Smooth muscle cell (in vitro differentiated cells): ENCODE measurements around the gene SVEP1. TPM values are rescaled to one million over a fixed set of nuclear protein-coding genes. Genes with fewer than 3 reads are reported as not detected.

Experiments
- DNase-seq: peaks from one replicate; lab custom pipeline; 2025; ENCODE audit not compliant: unreplicated experiment; lab: John Stamatoyannopoulos, UW
- H2AFZ ChIP-seq: fragments of 200-600 bp; sonication (generic); 2 replicates; pipeline ENCODE4 v1.6.0; 2016; ENCODE audit warnings: antibody characterized with exemption, low read depth, mild to moderate bottlenecking
- H3F3A ChIP-seq: fragments of 200-600 bp; sonication (generic); 2 replicates; pipeline ENCODE4 v1.6.0; 2017; ENCODE audit warnings: antibody characterized with exemption, low read depth
- H3K27ac ChIP-seq: fragments of 200-600 bp; sonication (generic); 2 replicates; pipeline ENCODE4 v1.5.1; 2016; ENCODE audit warnings: low read depth, mild to moderate bottlenecking
- H3K27me3 ChIP-seq: fragments of 200-600 bp; sonication (generic); 2 replicates; pipeline ENCODE4 v1.6.1; 2016; ENCODE audit warnings: low read depth, mild to moderate bottlenecking
- H3K36me3 ChIP-seq: fragments of 200-600 bp; sonication (generic); 2 replicates; pipeline ENCODE4 v1.5.1; 2016; ENCODE audit warnings: low read depth
- H3K4me1 ChIP-seq: fragments of 200-600 bp; sonication (generic); 2 replicates; pipeline ENCODE4 v1.5.1; 2016; ENCODE audit warnings: low read depth
- H3K4me2 ChIP-seq: fragments of 200-600 bp; sonication (generic); 2 replicates; pipeline ENCODE4 v1.6.0; 2016; ENCODE audit warnings: mild to moderate bottlenecking
- H3K4me3 ChIP-seq: fragments of 200-600 bp; sonication (generic); 2 replicates; pipeline ENCODE4 v1.5.1; 2016; ENCODE audit warnings: mild to moderate bottlenecking
- H3K79me2 ChIP-seq: fragments of 200-600 bp; sonication (generic); 2 replicates; pipeline ENCODE4 v1.6.0; 2016; ENCODE audit warnings: low read depth, mild to moderate bottlenecking
- H3K9ac ChIP-seq: fragments of 200-600 bp; sonication (generic); 2 replicates; pipeline ENCODE4 v1.6.0; 2016; ENCODE audit warnings: low read depth
- H3K9me3 ChIP-seq: fragments of 200-600 bp; sonication (generic); replicated peaks from 2 replicates; pipeline ENCODE4 v1.5.1; 2016; ENCODE audit warnings: low read depth
- H4K20me1 ChIP-seq: fragments of 200-600 bp; sonication (generic); 2 replicates; pipeline ENCODE4 v1.6.0; 2016; ENCODE audit warnings: low read depth
- WGBS: methylation state at CpG from one replicate; pipeline ENCODE4 v1.1.7; 2016; ENCODE audit warnings: low lambda C conversion rate; 5-methylcytosine and 5-hydroxymethylcytosine counted together
- polyA plus RNA-seq: library from polyadenylated mRNA; unstranded; fragments of >200 nt; fragmentation: Nextera tagmentation; extraction: Ambion mirVana; gene quantifications from 2 replicates; pipeline ENCODE4 v1.2.1, GENCODE V29; 2016
- total RNA-seq: library from RNA; depleted of rRNA; stranded (reverse); fragments of >200 nt; gene quantifications from 2 replicates; pipeline ENCODE4 v1.2.3, GENCODE V29; 2014
- TF ChIP-seq, protein P1 (sequence below): fragments of 200-600 bp; sonication (generic); IDR thresholded peaks from 2 replicates; pipeline ENCODE4 v1.5.1; 2017; ENCODE audit warnings: borderline replicate concordance, mild to moderate bottlenecking, antibody characterized with exemption; ENCODE audit not compliant: insufficient read depth, poor library complexity, severe bottlenecking

The SVEP1 gene
- total and polyA plus RNA-seq, 2 experiments from 2014 or later = 6.4 to 14.8 TPM

DNA sequence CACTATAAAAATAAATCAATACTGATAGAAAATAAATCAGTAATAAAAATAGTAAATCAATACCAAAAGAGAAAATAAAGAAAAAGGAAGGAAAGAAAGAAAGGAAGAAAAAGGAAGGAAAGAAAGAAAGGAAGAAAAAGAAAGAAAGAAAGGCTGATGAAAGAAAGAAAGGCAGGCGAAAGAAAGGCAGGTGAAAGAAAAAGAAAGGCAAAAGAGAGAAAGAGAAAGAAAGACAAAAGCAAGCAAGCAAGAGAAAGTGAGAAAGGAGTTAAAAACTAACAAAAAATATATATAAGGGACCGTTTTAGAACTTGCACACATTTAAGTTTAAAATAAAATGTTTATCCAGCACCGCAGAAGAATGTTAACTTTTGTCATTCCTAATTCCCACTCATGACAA lies 116.0 kb downstream of the SVEP1 start:
- Histone ChIP-seq H3K4me2 (no peak overlapping the region), H3K36me3 (no peaks in the 10 kb centered on the region), H3K9ac (no peak overlapping the region), H2AFZ (no peak overlapping the region), H3K4me1 (no peaks in the 10 kb centered on the region), H3F3A (no peaks in the 10 kb centered on the region), H3K79me2 (no peaks in the 10 kb centered on the region), H3K27me3 (no peaks in the 10 kb centered on the region), H4K20me1 (no peaks in the 10 kb centered on the region), H3K27ac (no peak overlapping the region), H3K4me3 (no peak overlapping the region), H3K9me3 (no peaks in the 10 kb centered on the region)
- 92% methylated on average over 3 of the region's 3 CpGs for WGBS
- TF ChIP-seq, protein P1, sequence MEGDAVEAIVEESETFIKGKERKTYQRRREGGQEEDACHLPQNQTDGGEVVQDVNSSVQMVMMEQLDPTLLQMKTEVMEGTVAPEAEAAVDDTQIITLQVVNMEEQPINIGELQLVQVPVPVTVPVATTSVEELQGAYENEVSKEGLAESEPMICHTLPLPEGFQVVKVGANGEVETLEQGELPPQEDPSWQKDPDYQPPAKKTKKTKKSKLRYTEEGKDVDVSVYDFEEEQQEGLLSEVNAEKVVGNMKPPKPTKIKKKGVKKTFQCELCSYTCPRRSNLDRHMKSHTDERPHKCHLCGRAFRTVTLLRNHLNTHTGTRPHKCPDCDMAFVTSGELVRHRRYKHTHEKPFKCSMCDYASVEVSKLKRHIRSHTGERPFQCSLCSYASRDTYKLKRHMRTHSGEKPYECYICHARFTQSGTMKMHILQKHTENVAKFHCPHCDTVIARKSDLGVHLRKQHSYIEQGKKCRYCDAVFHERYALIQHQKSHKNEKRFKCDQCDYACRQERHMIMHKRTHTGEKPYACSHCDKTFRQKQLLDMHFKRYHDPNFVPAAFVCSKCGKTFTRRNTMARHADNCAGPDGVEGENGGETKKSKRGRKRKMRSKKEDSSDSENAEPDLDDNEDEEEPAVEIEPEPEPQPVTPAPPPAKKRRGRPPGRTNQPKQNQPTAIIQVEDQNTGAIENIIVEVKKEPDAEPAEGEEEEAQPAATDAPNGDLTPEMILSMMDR = no peak
- no peak for DNase-seq

DNA sequence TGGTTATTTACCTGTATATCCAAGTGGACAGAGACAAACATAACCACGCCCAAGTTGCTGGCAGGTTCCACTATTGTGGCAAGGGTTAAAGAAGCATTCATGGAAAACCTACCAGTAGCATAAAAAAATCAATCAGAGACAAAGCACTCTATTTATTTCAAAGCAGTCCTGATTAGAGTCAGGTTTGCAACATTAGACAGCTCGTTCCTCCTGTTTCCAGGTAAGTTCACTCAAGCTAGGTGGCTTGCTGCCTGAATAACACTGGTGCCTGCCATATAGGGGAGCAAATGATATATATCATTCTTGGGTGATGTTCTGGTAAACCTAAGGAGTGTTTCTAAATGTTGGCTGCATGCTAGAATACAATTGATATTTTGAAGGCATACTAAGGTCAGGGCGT lies 122.3 kb downstream of the SVEP1 start:
- Histone ChIP-seq H3K9ac (no peak overlapping the region), H3K27ac (no peak overlapping the region), H3K27me3 (no peaks in the 10 kb centered on the region), H3K79me2 (no peaks in the 10 kb centered on the region), H3F3A (no peaks in the 10 kb centered on the region), H3K9me3 (no peaks in the 10 kb centered on the region), H3K4me2 (no peak overlapping the region), H3K4me3 (no peak overlapping the region), H3K4me1 (no peaks in the 10 kb centered on the region), H2AFZ (no peak overlapping the region), H3K36me3 (no peaks in the 10 kb centered on the region), H4K20me1 (no peaks in the 10 kb centered on the region)
- WGBS = 99% methylated on average over 3 of the region's 3 CpGs
- TF ChIP-seq, protein P1 = no peak
- DNase-seq = no peak

GRCh38 chr9:110456681-110457080 lies 122.9 kb downstream of the SVEP1 start:
- 0% methylated on average over 1 of the region's 1 CpG for WGBS
- TF ChIP-seq, protein P1 = no peak

DNA sequence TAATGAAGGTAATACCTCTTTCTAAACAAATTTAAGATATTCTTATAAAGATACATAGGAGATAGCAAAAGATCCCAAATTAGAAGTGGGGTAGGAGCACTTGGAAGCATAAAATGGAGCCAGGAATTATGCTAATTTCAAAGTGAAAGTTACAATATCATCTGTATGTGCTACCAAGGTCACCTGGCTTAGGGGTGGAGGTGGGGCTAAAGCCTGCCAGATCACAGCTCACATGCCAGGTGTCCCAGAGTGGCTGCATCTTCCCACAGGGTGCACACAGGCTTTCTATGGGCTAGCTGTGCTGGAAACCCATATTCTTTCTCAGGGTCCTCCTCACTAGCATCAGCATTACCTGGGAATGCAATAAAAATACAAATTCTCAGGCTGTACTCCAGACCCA lies 123.7 kb downstream of the SVEP1 start:
- Histone ChIP-seq H3K79me2 (no peaks in the 10 kb centered on the region), H3F3A (no peaks in the 10 kb centered on the region), H3K9ac (no peak overlapping the region), H3K36me3 (no peaks in the 10 kb centered on the region), H2AFZ (no peak overlapping the region), H3K9me3 (no peaks in the 10 kb centered on the region), H3K27ac (no peak overlapping the region), H3K4me1 (no peaks in the 10 kb centered on the region), H3K4me2 (no peak overlapping the region), H3K4me3 (no peak overlapping the region), H3K27me3 (no peaks in the 10 kb centered on the region), H4K20me1 (no peaks in the 10 kb centered on the region)
- TF ChIP-seq, protein P1 = no peak
- no peak for DNase-seq

More at GRCh38 chr9:110456681-110457080, 122.9 kb downstream of the SVEP1 start:
- Histone ChIP-seq H3K4me1 (no peaks in the 10 kb centered on the region), H3K27ac (no peak overlapping the region), H2AFZ (no peak overlapping the region), H3K27me3 (no peaks in the 10 kb centered on the region), H3K9me3 (no peaks in the 10 kb centered on the region), H3K36me3 (no peaks in the 10 kb centered on the region), H3K9ac (no peak overlapping the region), H3K4me2 (no peak overlapping the region), H3F3A (no peaks in the 10 kb centered on the region), H3K4me3 (no peak overlapping the region), H3K79me2 (no peaks in the 10 kb centered on the region), H4K20me1 (no peaks in the 10 kb centered on the region)
- no peak for DNase-seq
